Muscle of leg (tissue), 16 donors: ENCODE measurements around the gene RHOXF2B. TPM values are rescaled to one million over a fixed set of nuclear protein-coding genes. Genes with fewer than 3 reads are reported as not detected.
"Not testable (repeated sequence)": the region's sequence is repeated elsewhere in the genome, so short reads cannot be mapped to it uniquely, and the experiment has no call there.

Experiments
- DNase-seq: peaks from one replicate; pipeline ENCODE4 v3.0.0; 2013
- H3K27ac ChIP-seq: one replicate; pipeline ENCODE4 v1.5.1; 2013; ENCODE audit warnings: mild to moderate bottlenecking, low read length, control low read depth
- H3K27me3 ChIP-seq: one replicate; pipeline ENCODE4 v1.6.1; 2013; ENCODE audit warnings: low read length; ENCODE audit not compliant: control insufficient read depth, insufficient read depth
- H3K36me3 ChIP-seq: one replicate; pipeline ENCODE4 v1.6.1; 2013; ENCODE audit warnings: low read length; ENCODE audit not compliant: control insufficient read depth, insufficient read depth
- H3K4me1 ChIP-seq: one replicate; pipeline ENCODE4 v1.6.1; 2013; ENCODE audit warnings: low read length; ENCODE audit not compliant: control insufficient read depth, insufficient read depth
- H3K4me3 ChIP-seq: one replicate; pipeline ENCODE4 v1.5.1; 2013; ENCODE audit warnings: low read length, control low read depth
- H3K9me3 ChIP-seq: replicated peaks from 2 replicates; pipeline ENCODE4 v1.6.1; 2013; ENCODE audit warnings: low read depth, low read length; ENCODE audit not compliant: control insufficient read depth
- WGBS: methylation state at CpG from one replicate; pipeline ENCODE4 v1.1.5; 2013; ENCODE audit warnings: missing lambda C conversion rate; ENCODE audit not compliant: insufficient coverage; 5-methylcytosine and 5-hydroxymethylcytosine counted together
- long read RNA-seq, 11 donors: transcript quantifications; one replicate each; lab custom pipeline, GENCODE V29; 2026
- polyA plus RNA-seq, 8 donors: library from polyadenylated mRNA; unstranded; fragments of 120-200 nt; gene quantifications; one replicate each; pipeline versions ENCODE4 v1.2.1 to v1.2.3, GENCODE V29; 2013; ENCODE audit warnings: inconsistent platforms in 1 of 8, low replicate concordance in 1 of 8; ENCODE audit not compliant: insufficient read length in 8 of 8, insufficient read depth in 1 of 8
- total RNA-seq: library from RNA; stranded (reverse); fragments of 120-200 nt; gene quantifications from one replicate; pipeline ENCODE4 v1.2.4, GENCODE V29; 2013

Gene RHOXF2B
- total RNA-seq (not detected), polyA plus RNA-seq (under 1 TPM in 2 of 8 donors, not detected in 6; 0.15 to 0.20 TPM)
- long read RNA-seq, donor 1, result 0 reads
- long read RNA-seq, donor 2, result 0 reads
- long read RNA-seq, donor 3, result 0 reads
- long read RNA-seq, donor 4, result 0 reads
- long read RNA-seq, donor 5, result 0 reads
- long read RNA-seq, donor 6, result 0 reads
- long read RNA-seq, donor 7, result 0 reads
- long read RNA-seq, donor 8, result 0 reads
- long read RNA-seq, donor 9, result 0 reads
- long read RNA-seq, donor 10, result 0 reads
- long read RNA-seq, donor 11, result 0 reads

DNA sequence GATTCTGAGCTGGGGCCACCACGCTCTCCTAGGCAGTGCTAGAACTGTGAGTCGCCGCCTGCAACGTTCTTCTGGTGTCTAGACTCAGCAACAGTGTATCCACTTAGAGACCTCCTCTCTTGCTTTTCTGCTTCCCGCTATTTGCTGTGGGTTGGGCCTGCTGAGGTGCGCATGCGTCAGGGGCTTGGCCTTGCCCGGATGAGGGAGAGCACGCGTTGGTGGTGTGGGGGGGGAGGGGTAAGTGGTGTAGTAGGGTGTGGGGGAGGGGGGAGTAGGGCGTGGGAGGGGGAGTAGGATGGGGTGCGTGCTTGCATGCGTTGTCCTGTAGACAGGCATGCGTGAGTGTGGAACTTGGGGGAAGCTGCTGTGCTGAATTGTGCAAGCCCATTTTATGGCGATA, at the start of gene RHOXF2B:
Gene RHOXF2B, minus strand, starts transcription at position 101 of the 400 bp plus-strand sequence. CDS start 138 bp downstream, outside the sequence.
- H3K4me3 ChIP-seq, DNase-seq, H3K4me1 ChIP-seq, H3K27me3 ChIP-seq, H3K9me3 ChIP-seq, H3K27ac ChIP-seq, H3K36me3 ChIP-seq: not testable (repeated sequence)
- WGBS, result no CpG with 5 or more reads among the region's 15 CpGs

DNA sequence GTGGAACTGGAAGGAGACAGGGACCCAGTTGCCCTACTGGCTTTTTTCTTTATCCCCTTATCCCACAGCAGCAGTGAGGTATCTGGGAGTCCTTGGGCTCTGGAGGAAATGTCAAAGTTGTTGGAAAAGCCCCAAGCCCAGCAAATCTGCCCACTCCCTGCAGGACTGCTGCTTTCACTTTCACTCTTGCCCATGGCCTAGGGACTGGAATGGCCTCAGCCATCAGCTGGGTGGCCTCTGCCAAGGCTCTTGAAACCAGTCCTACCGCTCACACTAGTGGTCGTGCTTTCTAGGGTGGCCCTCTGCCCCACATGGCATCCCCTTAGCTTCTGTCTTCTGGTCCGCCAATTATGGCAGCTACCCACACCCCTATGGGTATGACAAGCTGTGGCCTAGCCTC, 48.0 kb upstream of the RHOXF2B start:
- H3K4me3 ChIP-seq, result no peak overlapping the region
- 100% methylated on average over 2 of the region's 3 CpGs for WGBS

DNA sequence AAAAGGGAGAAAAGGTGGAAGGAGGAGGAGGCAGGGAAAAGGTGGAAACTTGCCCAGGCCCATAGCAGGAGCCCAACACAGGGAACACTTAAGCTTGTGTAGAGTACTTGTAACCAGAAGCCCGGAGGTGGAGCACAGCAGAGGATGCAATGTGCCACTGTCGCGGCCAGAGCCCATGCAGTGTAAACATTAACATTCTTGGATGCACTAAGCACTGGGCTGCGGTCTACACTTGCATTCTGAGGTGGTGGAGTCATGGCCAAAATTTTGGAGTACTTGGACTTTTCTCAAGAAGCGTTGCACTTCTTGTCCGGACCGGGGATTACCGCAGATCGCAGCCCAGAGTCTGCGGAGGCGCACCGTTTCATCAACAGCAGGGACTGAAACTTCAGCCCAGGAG, 42.7 kb upstream of the RHOXF2B start:
- no peaks in the 10 kb centered on the region for H3K27me3 ChIP-seq
- no peak overlapping the region for H3K4me3 ChIP-seq
- no peak overlapping the region for H3K27ac ChIP-seq
- no peak for DNase-seq
- H3K36me3 ChIP-seq, result no peaks in the 10 kb centered on the region
- H3K4me1 ChIP-seq, result no peaks in the 10 kb centered on the region
- no peaks in the 10 kb centered on the region for H3K9me3 ChIP-seq
- WGBS, result 79% methylated on average over 12 of the region's 12 CpGs

More for the DNA sequence above, 48.0 kb upstream of the RHOXF2B start:
- no peak for DNase-seq
- Histone ChIP-seq H3K4me1 (no peaks in the 10 kb centered on the region), H3K27ac (no peak overlapping the region), H3K27me3 (no peaks in the 10 kb centered on the region), H3K36me3 (no peaks in the 10 kb centered on the region), H3K9me3 (no peaks in the 10 kb centered on the region)

DNA sequence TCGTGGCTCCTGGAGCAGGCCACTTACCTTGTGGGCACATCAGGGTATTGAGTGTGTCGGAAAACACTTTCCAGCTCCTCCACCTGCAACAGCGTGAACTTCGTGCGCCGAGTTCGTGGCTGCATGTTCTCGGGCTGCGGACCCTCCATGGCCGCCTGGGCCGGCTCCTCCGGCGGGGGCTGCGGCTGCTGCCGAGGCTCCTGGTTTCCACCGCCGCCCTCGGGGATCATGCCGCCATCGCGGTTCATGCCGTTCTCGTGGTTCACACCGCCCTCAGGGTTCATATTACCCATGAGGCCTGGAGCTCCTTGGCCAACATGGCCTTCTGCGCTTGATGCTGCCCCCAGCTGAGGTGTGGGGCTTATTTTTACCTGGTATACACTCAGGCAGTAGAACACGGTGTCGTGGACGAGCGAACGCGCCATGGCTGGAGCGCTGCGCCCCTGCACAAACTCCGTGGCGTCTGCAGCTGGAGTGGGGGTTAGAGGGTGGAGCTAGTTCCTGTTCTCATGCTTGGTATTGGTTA, 38.0 kb upstream of the RHOXF2B start, which contains the start of gene RHOXF1:
Gene RHOXF1, minus strand, starts transcription at position 476 of the 526 bp plus-strand sequence. Its CDS starts 51 bp downstream, at position 425.
- Histone ChIP-seq H3K27ac (no peak within 1 kb of the TSS), H3K9me3 (no peaks in the 10 kb centered on the region), H3K4me3 (no peak within 1 kb of the TSS), H3K4me1 (no peaks in the 10 kb centered on the region), H3K27me3 (no peaks in the 10 kb centered on the region), H3K36me3 (no peaks in the 10 kb centered on the region)
- WGBS, result 92% methylated on average over 33 of the region's 35 CpGs
- no peak for DNase-seq

DNA sequence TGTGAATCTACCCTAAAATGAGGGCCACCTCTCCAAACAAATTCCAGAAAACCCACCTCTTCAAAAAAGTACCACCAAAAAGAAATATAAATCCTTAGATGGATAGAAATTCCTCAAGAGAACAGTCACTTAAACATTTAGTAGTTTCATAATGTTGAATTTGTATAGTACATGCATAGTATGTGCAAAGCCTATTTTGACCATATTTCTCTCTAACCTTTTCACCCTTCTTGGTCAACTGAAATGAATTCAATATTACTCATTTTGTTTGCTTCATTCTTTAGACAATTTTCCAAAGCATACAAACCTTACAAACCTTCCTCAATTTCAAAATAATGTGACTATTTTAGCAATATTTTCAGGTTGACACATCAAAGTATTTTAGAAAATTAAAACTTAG, 34.1 kb upstream of the RHOXF2B start:
- Histone ChIP-seq H3K9me3 (no peaks in the 10 kb centered on the region), H3K27me3 (no peaks in the 10 kb centered on the region), H3K36me3 (no peaks in the 10 kb centered on the region), H3K27ac (no peak overlapping the region), H3K4me3 (no peak overlapping the region), H3K4me1 (no peaks in the 10 kb centered on the region)
- no peak for DNase-seq

DNA sequence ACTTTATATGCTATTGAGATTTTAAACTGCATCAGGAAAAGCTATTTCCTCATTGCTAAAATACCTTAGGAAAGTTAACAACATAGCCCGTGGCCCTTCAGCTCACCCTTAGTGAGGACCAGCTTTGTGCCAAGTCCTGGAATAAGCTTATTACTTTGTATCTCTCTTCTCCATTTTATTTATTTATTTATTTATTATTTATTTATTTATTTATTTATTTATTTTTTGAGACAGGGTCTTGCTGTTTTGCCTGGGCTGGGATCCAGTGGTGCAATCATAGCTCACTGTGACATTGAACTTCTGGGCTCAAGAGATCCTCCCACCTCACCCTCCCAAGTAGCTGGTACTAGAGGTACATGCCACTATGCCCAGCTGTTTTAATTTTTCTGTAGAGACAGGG, 31.9 kb upstream of the RHOXF2B start:
- no peaks in the 10 kb centered on the region for H3K36me3 ChIP-seq
- H3K4me1 ChIP-seq, result no peaks in the 10 kb centered on the region
- DNase-seq, result no peak
- H3K9me3 ChIP-seq, result no peaks in the 10 kb centered on the region
- no peaks in the 10 kb centered on the region for H3K27me3 ChIP-seq
- H3K4me3 ChIP-seq, result no peak overlapping the region
- no peak overlapping the region for H3K27ac ChIP-seq
- no CpG with 5 or more reads among the region's 1 CpG for WGBS

DNA sequence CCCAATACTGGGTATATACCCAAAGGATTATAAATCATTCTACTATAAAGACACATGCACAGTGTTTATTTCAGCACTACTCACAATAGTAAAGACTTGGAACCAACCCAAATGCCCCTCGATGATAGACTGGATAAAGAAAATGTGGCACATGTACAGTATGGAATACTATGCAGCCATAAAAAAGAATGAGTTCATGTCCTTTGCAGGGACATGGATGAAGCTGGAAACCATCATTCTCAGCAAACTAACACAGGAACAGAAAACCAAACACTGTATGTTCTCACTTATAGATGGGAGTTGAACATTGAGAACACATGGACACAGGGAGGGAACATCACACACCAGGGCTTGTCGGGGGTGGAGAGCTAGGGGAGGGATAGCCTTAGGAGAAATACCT, 27.2 kb upstream of the RHOXF2B start:
- not testable (repeated sequence) for H3K4me3 ChIP-seq, H3K27ac ChIP-seq, H3K4me1 ChIP-seq, H3K36me3 ChIP-seq, H3K27me3 ChIP-seq, DNase-seq
- H3K9me3 ChIP-seq, result peaks cover 17% of the 10 kb centered on the region
- 100% methylated on average over 1 of the region's 2 CpGs for WGBS

DNA sequence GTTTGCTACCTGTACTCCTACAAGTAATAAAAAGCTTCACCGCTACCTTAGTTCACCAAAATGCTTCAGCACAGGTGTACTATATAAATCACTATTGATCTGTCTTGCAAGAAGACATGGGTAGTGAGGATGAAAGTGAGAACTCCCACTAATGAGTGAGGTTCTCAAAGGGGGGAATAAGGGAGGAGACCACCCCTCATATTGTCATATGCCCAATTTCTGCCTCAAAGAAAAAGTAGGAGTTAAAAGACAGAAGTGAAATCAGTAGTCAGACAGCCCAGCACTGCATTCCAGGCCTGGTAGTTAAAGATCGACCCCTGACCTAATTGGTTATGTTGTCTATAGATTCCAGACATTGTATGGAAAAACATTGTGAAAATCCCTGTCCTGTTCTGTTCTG, 23.6 kb upstream of the RHOXF2B start:
- H3K4me1 ChIP-seq, H3K36me3 ChIP-seq, DNase-seq, H3K27ac ChIP-seq, H3K27me3 ChIP-seq, H3K4me3 ChIP-seq: not testable (repeated sequence)
- H3K9me3 ChIP-seq, result peaks cover 19% of the 10 kb centered on the region
- WGBS, result no CpG with 5 or more reads among the region's 2 CpGs

DNA sequence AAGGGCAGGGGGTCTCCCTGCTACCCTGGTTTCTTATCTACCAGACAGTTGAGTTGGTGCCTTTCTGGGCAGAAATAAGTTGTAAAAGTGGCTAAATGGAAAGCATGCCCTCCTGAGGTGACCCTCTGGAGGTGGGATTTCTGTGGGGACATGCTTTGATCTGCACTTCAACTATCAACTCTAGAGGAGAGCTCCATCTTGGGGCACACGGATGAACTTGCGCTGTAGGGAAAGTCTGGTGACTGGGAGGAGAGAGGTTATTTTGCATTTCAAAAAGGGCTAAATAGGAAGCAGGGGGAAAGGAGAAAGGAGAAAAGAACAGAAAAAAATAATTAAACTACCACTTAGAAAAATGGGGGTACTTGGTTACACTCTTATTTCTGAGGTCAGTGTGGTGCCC, 12.7 kb upstream of the RHOXF2B start:
- Histone ChIP-seq H3K27me3 (peaks cover 2% of the 10 kb centered on the region), H3K36me3 (no peaks in the 10 kb centered on the region), H3K4me1 (no peaks in the 10 kb centered on the region), H3K9me3 (no peaks in the 10 kb centered on the region), H3K27ac (no peak overlapping the region), H3K4me3 (no peak overlapping the region)
- WGBS, result no CpG with 5 or more reads among the region's 2 CpGs
- DNase-seq, result no peak

DNA sequence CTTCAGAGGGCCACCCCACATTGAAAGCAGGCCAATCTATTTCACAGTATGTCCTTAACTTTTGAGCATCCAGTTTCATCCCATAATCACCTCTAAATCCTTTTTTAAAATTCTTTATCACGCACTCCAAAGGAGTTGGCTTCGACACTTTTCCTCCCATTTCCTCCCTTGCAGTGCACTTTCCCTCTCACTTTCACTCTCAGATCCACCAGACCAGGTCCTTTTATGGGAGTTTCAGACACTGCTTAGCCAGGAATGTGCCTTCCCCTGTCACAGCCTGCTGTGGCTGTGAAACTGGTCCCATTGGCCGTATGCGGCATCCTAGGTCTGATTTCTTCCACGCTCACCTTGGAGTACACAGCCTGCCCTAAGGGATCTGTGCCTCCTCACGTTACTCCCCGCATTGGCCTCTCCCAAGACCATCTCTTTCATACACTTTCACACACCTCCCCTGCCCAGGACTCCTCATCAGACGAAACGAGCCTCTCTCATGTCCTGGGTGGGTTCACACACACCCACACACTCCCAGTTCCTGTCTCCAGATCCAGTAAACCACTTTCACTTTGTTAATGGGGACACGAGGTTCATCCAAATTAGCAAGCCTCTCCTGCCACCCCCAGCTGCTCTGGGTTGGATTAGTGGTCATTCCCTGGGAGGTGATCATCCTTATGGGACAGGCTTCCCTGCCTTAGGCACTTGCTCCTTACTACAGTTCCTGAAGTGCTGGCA, 10.0 kb upstream of the RHOXF2B start:
- H3K36me3 ChIP-seq, result no peaks in the 10 kb centered on the region
- H3K4me1 ChIP-seq, result no peaks in the 10 kb centered on the region
- H3K27ac ChIP-seq, result no peak overlapping the region
- DNase-seq, result no peak
- 64% methylated on average over 9 of the region's 10 CpGs for WGBS
- H3K9me3 ChIP-seq, result no peaks in the 10 kb centered on the region
- H3K4me3 ChIP-seq, result no peak overlapping the region
- H3K27me3 ChIP-seq, result peaks cover 2% of the 10 kb centered on the region
